IMR-90 (cell line): ENCODE measurements around the gene BACH1. TPM values are rescaled to one million over a fixed set of nuclear protein-coding genes. Genes with fewer than 3 reads are reported as not detected.
A peak's percentile ranks its signal among the peaks of the same experiment; 100 is the strongest.

Experiments used
- ATAC-seq: fragments of 200-7000 bp; cut with Tn5 transposase; 2 replicates; pipeline ENCODE4 v1.9.1; 2020; ENCODE audit warnings: low read depth, mild to moderate bottlenecking, moderate library complexity
- BruUV-seq: library from RNA; stranded (reverse); fragments of 400-500 nt; replicated peaks from 2 replicates; lab custom pipeline; 2021; lab: Mats Ljungman, UMichigan
- CTCF ChIA-PET: fragments of 300-600 bp; formaldehyde crosslinking; extraction: SDS; loops from one replicate; lab custom pipeline; 2021; ENCODE audit warnings: antibody characterized with exemption; lab: Yijun Ruan, JAX
- POLR2A ChIA-PET: fragments of 300-600 bp; sonication (Branson Sonifier 250); formaldehyde crosslinking; loops from one replicate; lab custom pipeline; 2022; ENCODE audit warnings: antibody characterized with exemption; ENCODE audit not compliant: unreplicated experiment; lab: Charles Lee
- DNase-seq: peaks from one replicate; pipeline ENCODE4 v3.0.0; 2013
- H2AFZ ChIP-seq: replicated peaks from 2 replicates; pipeline ENCODE3; 2013; ENCODE audit warnings: low read length, mild to moderate bottlenecking; ENCODE audit not compliant: poor library complexity
- H2AK5ac ChIP-seq: 2 replicates; pipeline ENCODE4 v1.6.1; 2013; ENCODE audit warnings: low read depth, low read length, inconsistent platforms
- H2AK9ac ChIP-seq: replicated peaks from 2 replicates; pipeline ENCODE3; 2013; ENCODE audit warnings: mild to moderate bottlenecking, low read depth, low read length, moderate library complexity; ENCODE audit not compliant: poor library complexity
- H2BK120ac ChIP-seq: 2 replicates; pipeline ENCODE4 v1.6.1; 2013; ENCODE audit warnings: low read depth, low read length, inconsistent platforms
- H2BK15ac ChIP-seq: 3 replicates; pipeline ENCODE4 v1.6.1; 2013; ENCODE audit warnings: low read depth, low read length, inconsistent platforms
- H2BK20ac ChIP-seq: 2 replicates; pipeline ENCODE4 v1.6.1; 2013; ENCODE audit warnings: low read depth, mild to moderate bottlenecking, inconsistent platforms, low read length, moderate library complexity
- H2BK5ac ChIP-seq: 2 replicates; pipeline ENCODE4 v1.6.1; 2013; ENCODE audit warnings: mild to moderate bottlenecking, low read depth, low read length, inconsistent platforms; ENCODE audit not compliant: poor library complexity, severe bottlenecking
- H3K14ac ChIP-seq: replicated peaks from 2 replicates; pipeline ENCODE4 v1.6.1; 2013; ENCODE audit warnings: low read depth, low read length, inconsistent platforms
- H3K18ac ChIP-seq: 2 replicates; pipeline ENCODE4 v1.6.1; 2013; ENCODE audit warnings: low read depth, low read length, control low read depth
- H3K23ac ChIP-seq: 2 replicates; pipeline ENCODE4 v1.6.1; 2013; ENCODE audit warnings: low read depth, low read length, inconsistent platforms
- H3K27ac ChIP-seq: 2 replicates; pipeline ENCODE4 v1.5.1; 2013; ENCODE audit warnings: mild to moderate bottlenecking, control low read depth, low read length; ENCODE audit not compliant: insufficient read depth
- H3K27me3 ChIP-seq: 2 replicates; pipeline ENCODE4 v1.6.1; 2013; ENCODE audit warnings: low read length; ENCODE audit not compliant: control insufficient read depth, insufficient read depth
- H3K36me3 ChIP-seq: 2 replicates; pipeline ENCODE4 v1.6.1; 2013; ENCODE audit warnings: low read length, mixed read lengths; ENCODE audit not compliant: control insufficient read depth, insufficient read depth
- H3K4ac ChIP-seq: 2 replicates; pipeline ENCODE4 v1.6.1; 2013; ENCODE audit warnings: low read depth, low read length, inconsistent platforms
- H3K4me1 ChIP-seq: 2 replicates; pipeline ENCODE4 v1.6.1; 2013; ENCODE audit warnings: low read length, mixed read lengths; ENCODE audit not compliant: control insufficient read depth, insufficient read depth
- H3K4me2 ChIP-seq: 2 replicates; pipeline ENCODE4 v1.6.1; 2013; ENCODE audit warnings: low read depth, mild to moderate bottlenecking, control low read depth, low read length, moderate library complexity
- H3K4me3 ChIP-seq: 2 replicates; pipeline ENCODE4 v1.5.1; 2013; ENCODE audit warnings: low read depth, mild to moderate bottlenecking, control low read depth, low read length, moderate library complexity; ENCODE audit not compliant: insufficient read depth
- H3K56ac ChIP-seq: 2 replicates; pipeline ENCODE4 v1.6.1; 2013; ENCODE audit warnings: low read length, inconsistent platforms; ENCODE audit not compliant: insufficient read depth; ENCODE audit errors: extremely low read depth
- H3K79me1 ChIP-seq, 2 experiments: 2 replicates each; pipeline ENCODE4 v1.6.1; 2013; ENCODE audit warnings: low read length in 2 of 2, inconsistent platforms in 1 of 2, low read depth in 1 of 2
- H3K9ac ChIP-seq: 2 replicates; pipeline ENCODE4 v1.6.1; 2013; ENCODE audit warnings: low read depth, low read length, control low read depth
- H3K9me1 ChIP-seq: 2 replicates; pipeline ENCODE4 v1.6.1; 2013; ENCODE audit warnings: low read length, inconsistent platforms; ENCODE audit not compliant: insufficient read depth
- H3K9me3 ChIP-seq: 2 replicates; pipeline ENCODE4 v1.6.1; 2013; ENCODE audit warnings: low read length; ENCODE audit not compliant: control insufficient read depth, insufficient read depth
- H4K20me1 ChIP-seq: 2 replicates; pipeline ENCODE4 v1.6.1; 2013; ENCODE audit warnings: low read length, inconsistent platforms; ENCODE audit not compliant: insufficient read depth
- H4K5ac ChIP-seq: 2 replicates; pipeline ENCODE4 v1.6.1; 2013; ENCODE audit warnings: mild to moderate bottlenecking, low read depth, low read length, control low read depth
- H4K8ac ChIP-seq, 2 experiments: 2 replicates each; pipeline ENCODE4 v1.6.1; 2013; ENCODE audit warnings: low read depth in 2 of 2, low read length in 2 of 2, control low read depth in 1 of 2, inconsistent platforms in 1 of 2
- H4K91ac ChIP-seq: 2 replicates; pipeline ENCODE4 v1.6.1; 2013; ENCODE audit warnings: low read depth, low read length, inconsistent platforms; ENCODE audit not compliant: insufficient read depth
- CEBPB ChIP-seq: IDR thresholded peaks from 2 replicates; pipeline ENCODE4 v1.6.1; 2012; ENCODE audit warnings: low read depth, low read length, improper control_type of control experiment
- CTCF ChIP-seq: conservative IDR thresholded peaks from 2 replicates; pipeline ENCODE4 v1.5.1; 2012; ENCODE audit warnings: mild to moderate bottlenecking, low read depth, low read length, improper control_type of control experiment
- MAFK ChIP-seq: IDR thresholded peaks from 2 replicates; pipeline ENCODE4 v1.6.1; 2012; ENCODE audit warnings: low read depth, low read length, improper control_type of control experiment
- MXI1 ChIP-seq: IDR thresholded peaks from 2 replicates; pipeline ENCODE4 v1.6.1; 2012; ENCODE audit warnings: low read depth, mild to moderate bottlenecking, low read length, moderate library complexity, borderline replicate concordance
- POLR2A ChIP-seq: IDR thresholded peaks from 2 replicates; pipeline ENCODE4 v1.6.1; 2012; ENCODE audit warnings: mild to moderate bottlenecking, low read depth, low read length
- RAD21 ChIP-seq: IDR thresholded peaks from 2 replicates; pipeline ENCODE4 v1.6.1; 2012; ENCODE audit warnings: low read length, improper control_type of control experiment
- SMC3 ChIP-seq: fragments of 150-350 bp; IDR thresholded peaks from 2 replicates; pipeline ENCODE4 v1.6.1; 2016; ENCODE audit warnings: low read depth, mild to moderate bottlenecking, antibody characterized with exemption, low read length, moderate library complexity
- USF2 ChIP-seq: fragments of 150-350 bp; IDR thresholded peaks from 2 replicates; pipeline ENCODE4 v1.6.1; 2017; ENCODE audit warnings: mild to moderate bottlenecking, antibody characterized with exemption, low read length, low read depth
- WGBS, 2 experiments: methylation state at CpG; one replicate each; pipeline versions ENCODE4 v1.1.5 to v1.1.7; 2013; ENCODE audit warnings: missing lambda C conversion rate in 2 of 2; ENCODE audit not compliant: insufficient read length in 1 of 2; ENCODE audit errors: extremely low coverage in 2 of 2; 5-methylcytosine and 5-hydroxymethylcytosine counted together
- dilution Hi-C: fragments of 300-500 bp; cut with HindIII; formaldehyde crosslinking; loops from one replicate; pipeline ENCODE4 v1.14.3; 2018; ENCODE audit warnings: low sequenced_read_pairs; ENCODE audit not compliant: unreplicated experiment
- in situ Hi-C: fragments of 300-500 bp; cut with MboI; formaldehyde crosslinking; loops from 3 replicates; pipeline ENCODE4 v1.14.3; 2019; ENCODE audit warnings: low sequenced_read_pairs, inconsistent platforms, mixed read lengths
- intact Hi-C: fragments of 100-400 bp; cut with micrococcal nuclease; formaldehyde crosslinking; loops from 2 replicates; pipeline ENCODE4 v1.10.0; 2022
- polyA plus RNA-seq, 3 experiments: library from polyadenylated mRNA; depleted of rRNA; stranded (reverse); fragments of >200 nt; gene quantifications; 2 replicates each; pipeline ENCODE4 v1.2.3, GENCODE V29; 2012; ENCODE audit warnings: low replicate concordance in 1 of 3
- total RNA-seq: library from RNA; depleted of rRNA; stranded (reverse); fragments of >200 nt; gene quantifications from 2 replicates; pipeline ENCODE4 v1.2.3, GENCODE V29; 2012
- TF ChIP-seq, protein P1 (sequence below): fragments of 150-350 bp; IDR thresholded peaks from 2 replicates; pipeline ENCODE4 v1.6.1; 2016; ENCODE audit warnings: low read depth, mild to moderate bottlenecking, low read length, moderate library complexity, borderline replicate concordance

The BACH1 gene
- total and polyA plus RNA-seq, 2 of the 4 experiments (the other 2 are of a cell fraction), result 23.1 to 108 TPM

- H3K36me3 ChIP-seq, result peaks cover 5% of the 10 kb centered on the region
- no peak overlapping the region for H3K14ac ChIP-seq
- ATAC-seq, result no peak
- intact Hi-C loops (loop anchor here (5.0 kb wide), 1 partner anchor 103 kb away; no protein-coding TSS in a partner anchor), dilution Hi-C loops (no loop called here), in situ Hi-C loops (loop anchor here (5.0 kb wide), 2 partner anchors 212 to 287 kb away; no protein-coding TSS in a partner anchor)
- H2BK120ac ChIP-seq, result no peak overlapping the region
- H3K4me3 ChIP-seq, result no peak overlapping the region
- no peaks in the 10 kb centered on the region for H3K9me3 ChIP-seq
- H3K56ac ChIP-seq, result no peak overlapping the region
- no TSS peak for BruUV-seq
- CTCF ChIA-PET, result no interaction called here
- H2AFZ ChIP-seq, result no peak overlapping the region
- no peak overlapping the region for H4K8ac ChIP-seq
- no peak overlapping the region for H2AK9ac ChIP-seq
- WGBS, 2 experiments, result no CpG with 5 or more reads among the region's 1 CpG
- peaks cover 8% of the 10 kb centered on the region for H3K4me1 ChIP-seq
- H2BK20ac ChIP-seq, result peak overlapping the region; percentile 15; the same call in 1 of the 2 replicates
- POLR2A ChIA-PET, result no interaction called here
- H3K4ac ChIP-seq, result no peak overlapping the region
- no peak overlapping the region for H3K4me2 ChIP-seq
- H2AK5ac ChIP-seq, result no peak overlapping the region
- no peak overlapping the region for H3K18ac ChIP-seq
- no peak overlapping the region for H3K27ac ChIP-seq
- TF ChIP-seq CEBPB (no peak), SMC3 (no peak), RAD21 (no peak), MAFK (no peak), MXI1 (no peak), CTCF (no peak), POLR2A (no peak), USF2 (no peak)
- TF ChIP-seq, protein P1, sequence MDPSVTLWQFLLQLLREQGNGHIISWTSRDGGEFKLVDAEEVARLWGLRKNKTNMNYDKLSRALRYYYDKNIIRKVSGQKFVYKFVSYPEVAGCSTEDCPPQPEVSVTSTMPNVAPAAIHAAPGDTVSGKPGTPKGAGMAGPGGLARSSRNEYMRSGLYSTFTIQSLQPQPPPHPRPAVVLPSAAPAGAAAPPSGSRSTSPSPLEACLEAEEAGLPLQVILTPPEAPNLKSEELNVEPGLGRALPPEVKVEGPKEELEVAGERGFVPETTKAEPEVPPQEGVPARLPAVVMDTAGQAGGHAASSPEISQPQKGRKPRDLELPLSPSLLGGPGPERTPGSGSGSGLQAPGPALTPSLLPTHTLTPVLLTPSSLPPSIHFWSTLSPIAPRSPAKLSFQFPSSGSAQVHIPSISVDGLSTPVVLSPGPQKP, result no peak
- no peak overlapping the region for H3K9ac ChIP-seq
- H4K91ac ChIP-seq, result no peak overlapping the region
- 0 out of 2 replicates have a peak, but pooled peaks cover 2% of the 10 kb centered on the region for H3K9me1 ChIP-seq
- no peak overlapping the region for H2BK5ac ChIP-seq
- no peak overlapping the region for H2BK15ac ChIP-seq
- no peak overlapping the region for H4K5ac ChIP-seq
- no peaks in the 10 kb centered on the region for H4K20me1 ChIP-seq
- no peaks in the 10 kb centered on the region for H3K27me3 ChIP-seq
- no peak for DNase-seq
- H3K79me1 ChIP-seq, result peaks cover 9 to 26% of the 10 kb centered on the region in 2 experiments; a peak in 3 of 4 replicates
- no peak overlapping the region for H3K23ac ChIP-seq
Observed at GRCh38 chr21:29374481-29374880, 75.8 kb downstream of the BACH1 start.
